ENCODE results near the gene PFKM. TPM values are rescaled to one million over a fixed set of nuclear protein-coding genes. Genes with fewer than 3 reads are reported as not detected.

The PFKM gene
- total and polyA plus RNA-seq, 8 donors: 7.0 to 27.5 (median 11.3) TPM

DNA sequence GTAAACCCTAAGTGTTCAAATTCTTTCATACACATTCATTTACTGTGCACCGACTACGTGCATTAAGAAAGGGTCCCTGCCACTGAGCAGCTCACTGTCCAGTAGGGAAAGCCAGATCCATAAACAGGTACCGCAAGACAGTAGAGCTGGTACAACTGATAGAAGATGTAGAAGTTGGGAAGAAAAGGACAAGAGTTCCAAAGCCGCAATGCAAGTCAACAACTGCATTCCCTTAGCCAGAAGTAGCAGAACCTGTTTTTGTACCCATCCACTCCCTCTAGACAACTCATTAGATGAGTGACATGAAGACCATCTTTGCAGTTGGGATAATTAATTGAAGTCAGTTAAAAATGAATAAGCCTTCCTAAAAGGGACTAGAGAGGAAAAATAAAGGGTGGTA lies 14.6 kb upstream of the PFKM start:
- Histone ChIP-seq H3K9me3 (no peaks in the 10 kb centered on the region), H3K36me3 (no peaks in the 10 kb centered on the region), H3K4me1 (peaks cover 6 to 14% (median 11%) of the 10 kb centered on the region in 3 donors), H3K4me3 (peak overlapping the region in 2 of 4 donors; percentile 89 to 95), H3K27me3 (no peaks in the 10 kb centered on the region), H3K27ac (no peak overlapping the region)
- no peak for FAIRE-seq
- WGBS, 2 donors: 41 to 43% methylated on average over 4 of the region's 4 CpGs
- intact Hi-C loops (cut with DNase I): no loop called here
- no peak for ATAC-seq
- no peak for DNase-seq
- TF ChIP-seq, protein P1, sequence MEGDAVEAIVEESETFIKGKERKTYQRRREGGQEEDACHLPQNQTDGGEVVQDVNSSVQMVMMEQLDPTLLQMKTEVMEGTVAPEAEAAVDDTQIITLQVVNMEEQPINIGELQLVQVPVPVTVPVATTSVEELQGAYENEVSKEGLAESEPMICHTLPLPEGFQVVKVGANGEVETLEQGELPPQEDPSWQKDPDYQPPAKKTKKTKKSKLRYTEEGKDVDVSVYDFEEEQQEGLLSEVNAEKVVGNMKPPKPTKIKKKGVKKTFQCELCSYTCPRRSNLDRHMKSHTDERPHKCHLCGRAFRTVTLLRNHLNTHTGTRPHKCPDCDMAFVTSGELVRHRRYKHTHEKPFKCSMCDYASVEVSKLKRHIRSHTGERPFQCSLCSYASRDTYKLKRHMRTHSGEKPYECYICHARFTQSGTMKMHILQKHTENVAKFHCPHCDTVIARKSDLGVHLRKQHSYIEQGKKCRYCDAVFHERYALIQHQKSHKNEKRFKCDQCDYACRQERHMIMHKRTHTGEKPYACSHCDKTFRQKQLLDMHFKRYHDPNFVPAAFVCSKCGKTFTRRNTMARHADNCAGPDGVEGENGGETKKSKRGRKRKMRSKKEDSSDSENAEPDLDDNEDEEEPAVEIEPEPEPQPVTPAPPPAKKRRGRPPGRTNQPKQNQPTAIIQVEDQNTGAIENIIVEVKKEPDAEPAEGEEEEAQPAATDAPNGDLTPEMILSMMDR (IDR thresholded peaks at IDR 0.05): no peak

DNA sequence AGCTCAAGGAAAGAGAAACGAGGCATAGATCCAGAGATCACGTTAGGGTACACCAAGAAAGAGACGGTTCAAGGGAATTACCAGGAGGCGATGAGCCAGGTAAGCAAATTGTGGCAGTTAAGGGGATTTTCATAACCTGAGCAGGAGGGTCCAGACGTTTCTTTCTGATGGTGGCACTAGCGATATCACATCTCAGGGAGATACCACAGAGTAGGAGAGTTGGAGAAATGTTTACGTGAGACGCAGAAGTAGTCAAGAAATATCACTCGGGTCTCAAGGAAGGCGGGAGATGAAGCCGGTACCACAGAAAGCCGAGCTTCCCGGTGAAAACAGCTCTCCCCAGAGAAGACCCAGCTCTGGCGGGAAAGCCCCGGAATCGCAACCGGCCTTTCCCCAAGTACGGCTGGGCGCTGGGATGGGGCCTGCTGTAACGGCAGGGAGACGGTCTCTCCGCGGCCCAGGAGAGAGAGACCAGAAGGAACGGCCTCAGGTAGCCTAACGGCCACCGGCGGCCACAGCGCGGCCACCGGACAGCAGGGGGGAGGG lies 13.8 kb upstream of the PFKM start:
- no peaks in the 10 kb centered on the region for H3K27me3 ChIP-seq

DNA sequence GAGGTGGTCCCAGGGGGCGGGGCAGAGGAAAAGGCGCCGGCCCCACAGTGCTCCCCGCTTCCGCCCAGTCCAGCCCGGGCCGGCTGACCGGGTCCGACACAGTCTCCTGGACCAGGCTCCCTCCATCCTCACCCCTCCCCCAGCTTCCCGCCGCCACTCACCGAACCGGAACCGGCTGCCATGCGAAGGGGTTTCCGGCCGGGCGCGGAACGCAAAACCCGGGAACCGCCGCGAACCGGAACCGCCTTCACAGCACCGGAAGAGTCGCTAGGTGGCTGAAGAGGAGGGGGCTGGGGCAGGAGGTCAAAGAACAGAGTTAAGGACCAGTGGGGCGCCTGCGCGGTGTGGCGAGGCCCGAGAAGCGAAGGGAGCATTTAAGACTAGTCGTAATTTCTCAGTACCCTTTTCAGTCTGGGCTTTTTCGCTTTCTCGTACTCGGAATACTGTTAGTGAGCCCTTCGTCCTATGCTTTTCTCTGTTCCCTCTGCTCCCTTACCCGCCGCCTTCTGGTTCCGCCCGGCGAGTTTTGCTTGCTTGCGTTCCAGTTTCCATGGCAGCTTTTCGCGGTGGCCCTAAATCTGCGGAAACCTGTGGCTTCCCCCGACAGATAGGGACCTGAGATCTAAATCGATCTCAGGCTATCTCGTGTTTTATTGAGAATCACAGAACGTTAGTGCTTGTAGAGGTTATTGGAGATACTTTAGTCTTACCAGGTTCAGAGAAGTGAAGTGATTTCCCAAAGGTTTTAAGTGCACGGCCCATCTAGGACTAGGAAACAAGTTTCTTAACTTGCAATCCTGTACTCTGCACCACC lies 13.1 kb upstream of the PFKM start, which contains the start of gene SENP1:
TSS of gene SENP1 (minus strand) at position 213 of the 814 bp plus-strand sequence. CDS start 4,607 bp downstream, outside the sequence.
- no peak for FAIRE-seq

More for the DNA sequence above, 13.8 kb upstream of the PFKM start:
- DNase-seq (no peak), FAIRE-seq (no peak), ATAC-seq (peak in 1 of 4 donors; percentile 1)
- Histone ChIP-seq H3K27ac (peak overlapping the region; percentile 85 to 94 (median 90)), H3K9me3 (no peaks in the 10 kb centered on the region), H3K36me3 (no peaks in the 10 kb centered on the region), H3K4me3 (peak overlapping the region; percentile 79 to 95 (median 88)), H3K4me1 (peaks cover 6 to 14% (median 11%) of the 10 kb centered on the region in 3 donors)
- TF ChIP-seq, protein P1 (IDR thresholded peaks at IDR 0.05): no peak
- WGBS, 2 donors: 0% methylated on average over 23 to 30 of the region's 30 CpGs
- intact Hi-C loops (cut with DNase I): no loop called here

DNA sequence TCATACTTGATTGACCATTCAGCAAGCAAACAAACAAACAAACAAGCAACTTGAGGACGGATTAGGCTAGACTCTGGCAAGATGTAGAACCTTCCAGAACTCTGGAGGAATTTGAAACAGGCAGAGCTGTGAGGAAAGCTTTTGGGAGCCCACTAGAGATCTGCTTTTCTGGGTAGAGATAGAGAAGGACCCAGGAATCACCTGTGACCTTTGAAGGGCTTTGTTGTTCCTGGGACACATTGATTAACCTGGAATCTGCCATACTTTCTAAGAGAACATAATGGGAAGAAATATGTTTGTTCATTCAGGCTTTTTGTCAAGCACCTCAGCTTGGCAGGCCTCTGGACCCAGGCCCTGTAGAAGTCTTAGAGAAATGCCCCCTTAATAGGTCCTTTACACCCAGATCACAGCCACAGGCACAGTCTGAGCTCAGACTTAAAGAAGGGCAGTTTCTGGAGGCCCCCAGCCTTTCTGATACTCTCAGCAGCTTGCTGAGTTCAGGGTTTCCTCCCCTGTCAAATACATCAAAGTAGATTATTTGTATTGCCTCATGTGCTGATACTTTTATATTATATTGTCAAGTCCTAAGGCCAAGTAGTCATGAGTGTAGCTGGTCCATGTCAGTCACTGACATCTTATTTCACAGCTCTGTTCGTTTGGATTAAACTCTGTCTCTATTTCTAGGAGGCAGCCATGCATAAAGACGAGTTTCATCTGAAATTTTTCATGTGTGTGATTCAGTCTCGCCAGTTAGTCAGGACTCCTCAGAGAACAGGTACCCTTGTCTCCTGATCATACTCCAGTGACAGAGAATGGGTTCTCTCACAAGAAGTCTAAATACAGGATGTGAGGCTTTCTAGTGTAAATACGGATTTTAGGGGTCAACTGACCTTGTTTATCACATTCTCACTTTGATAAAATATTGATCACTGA lies 12.2 kb upstream of the PFKM start:
- TF ChIP-seq, protein P1 (IDR thresholded peaks at IDR 0.05): no peak
- ATAC-seq: no peak
- no peaks in the 10 kb centered on the region for H3K27me3 ChIP-seq
- intact Hi-C loops (cut with DNase I): no loop called here
- WGBS, 2 donors: 52 to 61% methylated on average over 5 of the region's 5 CpGs
- FAIRE-seq: no peak
- H3K36me3 ChIP-seq: no peaks in the 10 kb centered on the region
- peak overlapping the region in 3 of 4 donors; percentile 88 to 94 (median 91) for H3K27ac ChIP-seq
- DNase-seq: no peak
- H3K4me1 ChIP-seq: peaks cover 6 to 14% (median 11%) of the 10 kb centered on the region in 3 donors
- peak overlapping the region in 3 of 4 donors; percentile 79 to 95 (median 89) for H3K4me3 ChIP-seq
- no peaks in the 10 kb centered on the region for H3K9me3 ChIP-seq

More for the DNA sequence above, 13.1 kb upstream of the PFKM start, which contains the start of gene SENP1:
- TF ChIP-seq, protein P1 (IDR thresholded peaks at IDR 0.05): peak in 1 of 4 donors; percentile 13
- Histone ChIP-seq H3K9me3 (no peaks in the 10 kb centered on the region), H3K4me1 (peaks cover 6 to 14% (median 11%) of the 10 kb centered on the region in 3 donors), H3K27me3 (no peaks in the 10 kb centered on the region), H3K36me3 (no peaks in the 10 kb centered on the region), H3K27ac (peak within 1 kb of the TSS; percentile 85 to 94 (median 90)), H3K4me3 (peak within 1 kb of the TSS; percentile 79 to 95 (median 88))
- 0 to 1% methylated on average over 43 to 49 of the region's 53 CpGs for WGBS, 2 donors
- peak; percentile 84 to 94 (median 88) for DNase-seq
- intact Hi-C loops (cut with DNase I): no loop called here
- ATAC-seq: peak; percentile 95 to 99 (median 98)
